ENCODE measurements around the gene ENOSF1. TPM values are rescaled to one million over a fixed set of nuclear protein-coding genes. Genes with fewer than 3 reads are reported as not detected.

The ENOSF1 gene
- polyA plus RNA-seq, 2 of the 4 experiments (the other 2 are of a cell fraction): 27.3 to 30.0 TPM

- ChIA-PET POLR2A (no interaction called here), CTCF (no interaction called here)
- Histone ChIP-seq H3K27ac (no peak overlapping the region), H3K4me2 (no peak overlapping the region), H3K9me3 (no peaks in the 10 kb centered on the region), H3K4me1 (no peaks in the 10 kb centered on the region), H3K4me3 (no peak overlapping the region)
- FAIRE-seq (no peak), DNase-seq (ENCODE audit: low read depth in 1 of 2, low spot score in 1 of 2) (no peak), ATAC-seq (no peak)
- 98% methylated on average over 13 of the region's 14 CpGs for WGBS (ENCODE audit: missing lambda C conversion rate)
- TF ChIP-seq HES2 (IDR thresholded peaks at IDR 0.05): no peak
- no peak for TF ChIP-seq RNF2 (IDR thresholded peaks at IDR 0.05; ENCODE audit: borderline replicate concordance, low read depth)
- TF ChIP-seq CEBPB (IDR thresholded peaks at IDR 0.05): no peak
- TF ChIP-seq JUNB (IDR thresholded peaks at IDR 0.05): no peak
- no peak for TF ChIP-seq SREBF2 (IDR thresholded peaks at IDR 0.05)
- no peak for TF ChIP-seq HDAC2 (IDR thresholded peaks at IDR 0.05)
- TF ChIP-seq FOSB (CRISPR knock-in tag; IDR thresholded peaks at IDR 0.05): no peak
- no peak for TF ChIP-seq CHD4 (IDR thresholded peaks at IDR 0.05; ENCODE audit: borderline replicate concordance)
- TF ChIP-seq CBX2 (IDR thresholded peaks at IDR 0.05; ENCODE audit: borderline replicate concordance, low read depth): no peak
- TF ChIP-seq RARB (CRISPR knock-in tag; IDR thresholded peaks at IDR 0.05): no peak
- TF ChIP-seq TFCP2L1 (CRISPR knock-in tag; IDR thresholded peaks at IDR 0.05): no peak
- TF ChIP-seq NPAS2 (CRISPR knock-in tag; IDR thresholded peaks at IDR 0.05; ENCODE audit: borderline replicate concordance): no peak
- no peak for TF ChIP-seq MYC (IDR thresholded peaks at IDR 0.05; ENCODE audit: borderline replicate concordance, low read length)
- TF ChIP-seq TP53 (CRISPR knock-in tag; IDR thresholded peaks at IDR 0.05): no peak
- no peak for TF ChIP-seq HMGXB4 (CRISPR knock-in tag; IDR thresholded peaks at IDR 0.05; ENCODE audit: borderline replicate concordance)
- no peak for TF ChIP-seq ATOH8 (CRISPR knock-in tag; IDR thresholded peaks at IDR 0.05; ENCODE audit: low read depth)
- no peak for TF ChIP-seq KDM5A (IDR thresholded peaks at IDR 0.05)
- TF ChIP-seq BCL3 (IDR thresholded peaks at IDR 0.05): no peak
- TF ChIP-seq REST (IDR thresholded peaks at IDR 0.05): no peak
These were observed 34.5 kb downstream of the ENOSF1 start for GRCh38 chr18:677951-678381.

- no peaks in the 10 kb centered on the region for H3K9me3 ChIP-seq
- ChIA-PET CTCF (no interaction called here), POLR2A (no interaction called here)
- FAIRE-seq: no peak
- H3K4me3 ChIP-seq: no peak overlapping the region
- no peak overlapping the region for H3K27ac ChIP-seq
- H3K4me2 ChIP-seq: no peak overlapping the region
- no peak for DNase-seq (ENCODE audit: low read depth in 1 of 2, low spot score in 1 of 2)
- no peak for ATAC-seq
- 80% methylated on average over 4 of the region's 4 CpGs for WGBS (ENCODE audit: missing lambda C conversion rate)
- H3K4me1 ChIP-seq: no peaks in the 10 kb centered on the region
- no peak for TF ChIP-seq BCL3 (IDR thresholded peaks at IDR 0.05)
- no peak for TF ChIP-seq ZFP36 (IDR thresholded peaks at IDR 0.05; ENCODE audit: borderline replicate concordance, partially characterized antibody)
- TF ChIP-seq MAX (IDR thresholded peaks at IDR 0.05): no peak
- TF ChIP-seq FOSL2 (IDR thresholded peaks at IDR 0.05): no peak
- TF ChIP-seq FOSL2 (CRISPR knock-in tag; IDR thresholded peaks at IDR 0.05): no peak
- no peak for TF ChIP-seq CBX8 (IDR thresholded peaks at IDR 0.05)
- no peak for TF ChIP-seq CTCF (IDR thresholded peaks at IDR 0.05)
- TF ChIP-seq NPAS2 (CRISPR knock-in tag; IDR thresholded peaks at IDR 0.05; ENCODE audit: borderline replicate concordance): no peak
- TF ChIP-seq ZNF302 (CRISPR knock-in tag; IDR thresholded peaks at IDR 0.05): no peak
- no peak for TF ChIP-seq ATOH8 (CRISPR knock-in tag; IDR thresholded peaks at IDR 0.05; ENCODE audit: low read depth)
- no peak for TF ChIP-seq TP53 (CRISPR knock-in tag; IDR thresholded peaks at IDR 0.05)
These were observed 35.3 kb downstream of the ENOSF1 start for GRCh38 chr18:677145-677544.

Data from A549 (cell line).